Posterior vena cava (tissue), 2 donors: Measurements from ENCODE around the gene SIM2. TPM values are rescaled to one million over a fixed set of nuclear protein-coding genes. Genes with fewer than 3 reads are reported as not detected.

Source experiments
- total RNA-seq, 2 donors: library from RNA; stranded (reverse); fragmentation: NEBNext Ultra II Directional; extraction: Animal tissue kit (Norgen Biotek cat#: 25700); gene quantifications; one replicate each; pipeline ENCODE4 v1.2.1, GENCODE V29; 2021
- donor health status: DM: yes; HTN: yes; CAD: no.
- donor health status: DM: yes; HTN: yes; CAD: no.

SIM2 gene
- total RNA-seq, 2 donors from 2014 or later = not detected

Other genes starting within 250 kb of the SIM2 start
- gene CLDN14, start 219.0 kb upstream of the SIM2 start, total RNA-seq = under 1 TPM in 1 of 2 donors, not detected in 1; 0.14 TPM